GM18861 (cell line): ENCODE data around the gene ADIPOR1.
"Not testable (repeated sequence)": the region's sequence is repeated elsewhere in the genome, so short reads cannot be mapped to it uniquely, and the experiment has no call there.

ENCODE experiments used
- ATAC-seq: cut with Tn5 transposase; IDR thresholded peaks from one replicate; pipeline ENCODE4 v1.9.1; 2021; ENCODE audit not compliant: unreplicated experiment

ADIPOR1 gene, protein sequence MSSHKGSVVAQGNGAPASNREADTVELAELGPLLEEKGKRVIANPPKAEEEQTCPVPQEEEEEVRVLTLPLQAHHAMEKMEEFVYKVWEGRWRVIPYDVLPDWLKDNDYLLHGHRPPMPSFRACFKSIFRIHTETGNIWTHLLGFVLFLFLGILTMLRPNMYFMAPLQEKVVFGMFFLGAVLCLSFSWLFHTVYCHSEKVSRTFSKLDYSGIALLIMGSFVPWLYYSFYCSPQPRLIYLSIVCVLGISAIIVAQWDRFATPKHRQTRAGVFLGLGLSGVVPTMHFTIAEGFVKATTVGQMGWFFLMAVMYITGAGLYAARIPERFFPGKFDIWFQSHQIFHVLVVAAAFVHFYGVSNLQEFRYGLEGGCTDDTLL

GRCh38 chr1:202957733-202958543 is at the start of gene ADIPOR1:
Gene ADIPOR1 (minus strand): TSS chr1:202958312. CDS start chr1:202951070, 7,242 bp downstream.
- peak; percentile 92 for ATAC-seq

DNA sequence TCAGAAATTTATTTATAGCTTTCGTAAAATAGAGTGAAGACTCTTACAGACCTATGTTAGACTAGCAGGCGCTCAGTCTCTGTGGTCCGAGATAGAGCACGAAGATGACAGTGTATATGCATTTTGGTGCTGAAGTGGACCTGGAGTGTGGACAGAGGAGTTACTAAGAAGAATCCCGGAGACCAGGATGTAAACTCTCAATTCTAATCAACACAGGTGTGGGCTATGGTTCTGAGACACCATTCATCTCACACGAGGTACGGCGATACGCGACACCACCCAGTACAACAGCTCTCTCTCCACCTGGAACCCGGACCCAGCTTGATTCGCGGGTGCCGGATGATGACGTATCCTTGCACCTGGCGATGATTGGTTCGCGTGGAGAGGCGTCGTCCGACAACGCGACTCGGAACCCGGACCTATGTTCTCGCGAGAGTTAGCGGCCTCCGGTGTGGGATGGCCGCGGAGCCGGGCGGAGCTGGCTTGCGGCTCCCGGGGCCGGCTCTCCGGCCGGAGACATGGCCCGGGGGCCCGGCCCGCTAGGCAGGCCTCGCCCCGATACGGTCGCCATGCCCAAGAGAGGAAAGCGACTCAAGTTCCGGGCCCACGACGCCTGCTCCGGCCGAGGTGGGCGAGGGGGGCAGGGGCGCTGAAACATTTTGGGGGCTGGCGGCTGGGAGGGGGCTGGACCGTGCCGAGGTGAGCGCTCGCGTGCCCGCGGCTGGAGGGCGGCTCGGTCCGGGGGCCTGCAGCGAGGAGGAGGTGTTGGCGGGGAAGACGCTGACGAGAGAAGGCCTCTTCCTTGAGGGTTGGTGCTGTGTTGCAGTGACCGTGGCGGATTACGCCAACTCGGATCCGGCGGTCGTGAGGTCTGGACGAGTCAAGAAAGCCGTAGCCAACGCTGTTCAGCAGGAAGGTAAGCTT is 49.1 kb upstream of the ADIPOR1 start, which contains the start of gene TMEM183A:
Gene TMEM183A (plus strand): TSS at position 427 of the 924 bp plus-strand sequence. CDS start 92 bp downstream, at position 519.
- ATAC-seq: peak; percentile 76

- not testable (repeated sequence) for ATAC-seq
These were observed 47.5 kb upstream of the ADIPOR1 start for GRCh38 chr1:203005395-203006142.

GRCh38 chr1:203002951-203003350 is 44.8 kb upstream of the ADIPOR1 start:
- ATAC-seq: no peak

DNA sequence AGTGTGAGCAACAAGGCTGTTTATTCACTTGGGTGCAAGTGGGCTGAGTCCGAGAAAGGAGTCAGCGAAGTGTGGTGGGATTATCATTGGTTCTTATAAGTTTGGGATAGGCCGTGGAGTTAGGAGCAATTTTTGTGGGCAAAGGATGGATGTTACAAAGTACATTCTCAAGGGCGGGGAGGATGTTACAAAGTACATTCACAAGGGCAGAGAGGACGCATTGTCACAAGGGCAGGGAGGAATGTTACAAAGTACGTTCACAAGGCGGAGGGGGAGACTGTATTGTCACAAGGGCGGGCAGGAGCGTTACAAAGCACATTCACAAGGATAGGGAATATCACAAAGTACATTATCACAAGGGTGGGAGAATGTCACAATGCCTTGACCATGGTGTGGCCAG is 43.9 kb upstream of the ADIPOR1 start:
- ATAC-seq: no peak

DNA sequence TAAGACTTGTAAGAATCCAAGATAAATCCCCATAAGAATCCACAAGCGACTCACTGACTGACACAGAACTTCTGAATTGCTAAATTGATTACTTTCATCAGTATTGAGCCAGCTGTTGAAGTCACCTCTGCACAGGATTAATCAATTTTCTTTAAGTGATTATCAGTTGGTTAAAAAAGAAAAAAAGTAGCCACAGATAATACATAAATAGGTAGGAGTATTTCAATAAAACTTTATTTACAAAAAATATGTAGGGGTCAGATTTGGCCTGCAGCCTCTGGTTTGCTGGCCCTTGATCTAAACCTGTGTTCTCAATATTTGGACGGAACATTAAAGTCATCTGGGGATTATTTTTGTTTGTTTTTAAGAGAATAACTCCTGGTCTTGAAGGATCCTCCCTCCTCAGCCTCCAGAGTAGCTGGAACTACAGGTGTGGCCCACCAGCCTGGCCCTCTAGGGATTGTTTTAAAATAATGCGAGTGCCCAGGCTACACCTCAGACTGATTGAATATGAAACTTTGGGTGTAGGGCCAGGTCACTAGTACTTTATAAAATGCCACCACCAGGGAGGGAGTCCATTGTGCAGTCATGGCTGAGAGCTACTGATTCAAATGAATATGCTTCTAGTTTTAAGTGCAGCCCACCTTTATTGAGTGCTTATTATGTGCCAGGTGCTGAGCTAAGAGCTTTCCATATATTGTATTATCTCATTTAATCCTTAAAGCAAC is 42.3 kb upstream of the ADIPOR1 start:
- ATAC-seq: no peak

- ATAC-seq: no peak
These were observed 41.0 kb upstream of the ADIPOR1 start for GRCh38 chr1:202998836-202999750.

- ATAC-seq: no peak
These were observed 36.6 kb upstream of the ADIPOR1 start for GRCh38 chr1:202994756-202995155.

DNA sequence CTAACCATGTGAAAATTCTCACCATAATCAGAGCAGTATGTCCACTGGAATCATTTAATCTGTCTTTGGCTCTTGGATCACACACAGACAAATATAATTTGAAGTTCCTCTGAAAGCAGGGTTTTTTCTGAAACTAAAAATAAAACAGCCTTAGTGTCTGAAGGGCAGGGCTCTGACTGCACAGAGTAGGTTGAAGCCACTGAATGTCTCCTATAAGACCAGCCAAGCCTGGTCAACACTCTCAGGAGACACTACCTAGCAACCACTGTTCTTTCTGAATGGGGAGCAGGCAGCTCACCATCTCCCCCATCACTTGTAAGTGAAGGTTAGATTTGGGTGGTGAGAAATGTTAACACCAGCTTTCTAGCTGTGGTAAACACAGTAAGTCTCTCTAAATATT is 33.0 kb upstream of the ADIPOR1 start:
- no peak for ATAC-seq

DNA sequence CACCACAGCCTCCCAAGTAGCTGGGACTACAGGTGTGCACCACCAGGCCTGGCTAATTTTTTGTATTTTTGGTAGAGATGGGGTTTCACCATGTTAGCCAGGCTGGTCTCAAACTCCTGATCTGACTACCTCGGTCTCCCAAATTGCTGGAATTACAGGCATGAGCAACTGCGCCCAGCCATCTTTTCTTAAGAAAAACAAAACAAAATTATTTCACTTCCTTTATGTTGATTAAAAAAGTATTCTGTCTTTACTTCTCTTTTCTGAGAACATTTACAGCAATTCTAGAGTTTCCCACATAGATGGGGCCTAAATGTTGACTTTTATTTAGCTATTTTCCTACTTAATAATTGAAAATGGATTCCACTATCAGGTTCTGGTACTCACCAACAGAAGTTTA is 31.8 kb upstream of the ADIPOR1 start:
- no peak for ATAC-seq

- ATAC-seq: no peak
These were observed 29.9 kb upstream of the ADIPOR1 start for GRCh38 chr1:202987922-202988583.

GRCh38 chr1:202987255-202987654 is 29.1 kb upstream of the ADIPOR1 start:
- ATAC-seq: no peak

DNA sequence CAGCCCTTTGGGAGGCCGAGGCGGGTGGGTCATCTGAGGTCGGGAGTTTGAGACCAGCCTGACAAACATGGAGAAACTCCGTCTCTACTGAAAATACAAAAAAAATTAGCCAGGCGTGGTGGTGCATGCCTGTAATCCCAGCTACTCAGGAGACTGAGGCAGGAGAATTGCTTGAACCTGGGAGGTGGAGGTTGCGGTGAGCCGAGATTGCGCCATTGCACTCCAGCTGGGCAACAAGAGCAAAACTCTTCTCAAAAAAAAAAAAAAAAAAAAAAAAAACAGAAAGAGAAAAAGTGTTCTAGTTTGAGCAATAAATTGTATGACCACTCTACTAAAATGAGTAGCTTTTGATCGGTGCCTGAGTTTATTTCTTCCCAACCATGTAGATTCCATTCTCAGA is 28.0 kb upstream of the ADIPOR1 start:
- not testable (repeated sequence) for ATAC-seq

DNA sequence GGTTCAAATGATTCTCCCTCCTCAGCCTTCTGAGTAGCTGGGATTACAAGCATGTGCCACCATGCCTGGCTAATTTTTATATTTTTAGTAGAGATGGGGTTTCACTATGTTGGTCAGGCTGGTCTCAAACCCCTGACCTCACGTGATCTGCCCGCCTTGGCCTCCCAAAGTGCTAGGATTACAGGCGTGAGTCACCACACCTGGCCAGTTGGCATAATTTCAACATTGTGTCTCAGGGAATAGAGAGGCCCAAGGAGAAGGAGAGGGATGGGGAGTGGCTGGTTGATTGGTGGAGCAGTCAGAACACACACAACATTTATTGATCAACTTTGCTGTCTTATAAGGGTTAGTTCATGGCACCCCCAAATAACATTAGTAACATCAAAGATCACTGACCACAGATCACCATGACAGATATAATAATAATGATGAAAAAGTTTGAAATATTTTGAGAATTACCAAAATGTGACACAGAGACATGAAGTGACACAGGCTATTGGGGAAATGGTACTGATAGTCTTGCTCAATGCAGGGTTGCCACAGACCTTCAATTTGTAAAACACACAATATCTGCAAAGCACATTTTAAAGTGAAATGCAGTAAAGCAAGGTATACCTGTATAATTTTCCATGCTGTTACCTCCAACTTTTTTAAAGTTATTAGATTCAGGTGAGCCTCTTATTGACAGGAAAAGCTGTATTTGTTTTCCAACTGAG is 24.8 kb upstream of the ADIPOR1 start:
- no peak for ATAC-seq

GRCh38 chr1:202981939-202982338 is 23.8 kb upstream of the ADIPOR1 start:
- ATAC-seq: no peak

DNA sequence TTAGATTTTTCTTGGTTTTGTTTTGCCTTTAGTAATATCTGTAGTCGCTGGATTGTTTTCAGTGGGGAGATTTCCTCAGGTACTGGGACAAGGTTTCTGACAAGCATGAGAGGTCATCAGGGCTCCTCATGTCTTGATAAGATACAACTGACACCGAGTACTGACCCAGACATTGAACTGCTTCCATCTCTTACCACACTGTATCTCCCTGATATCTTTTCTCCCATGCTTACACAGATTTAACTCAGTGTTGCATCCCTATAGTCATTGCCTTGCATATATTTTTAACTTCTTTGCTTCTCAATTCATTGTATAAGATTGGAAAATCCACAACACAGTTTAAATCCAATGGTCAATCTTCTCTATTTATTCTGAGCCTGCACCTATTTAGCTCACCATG is 21.3 kb upstream of the ADIPOR1 start:
- ATAC-seq: no peak

GRCh38 chr1:202976633-202977032 is 18.5 kb upstream of the ADIPOR1 start:
- ATAC-seq: no peak
